HepG2 (cell line): Measurements from ENCODE around the gene FOXL3. TPM values are rescaled to one million over a fixed set of nuclear protein-coding genes. Genes with fewer than 3 reads are reported as not detected.

ENCODE experiments used
- AGO1 ChIP-seq: fragments of 200-400 bp; formaldehyde crosslinking; IDR thresholded peaks from 2 replicates; pipeline ENCODE4 v1.6.1; 2017; ENCODE audit warnings: mild to moderate bottlenecking, low read depth, low read length, moderate library complexity; ENCODE audit not compliant: poor library complexity, severe bottlenecking
- CEBPG ChIP-seq: IDR thresholded peaks from 2 replicates; pipeline ENCODE4 v1.6.1; 2016
- FLYWCH1 ChIP-seq: sonication (generic); formaldehyde crosslinking; IDR thresholded peaks from 2 replicates; pipeline ENCODE4 v1.8.1; 2023; ENCODE audit warnings: mild to moderate bottlenecking, missing genetic modification reagents
- HNF4G ChIP-seq, 2 experiments: sonication (generic) in 1 of 2; formaldehyde crosslinking in 1 of 2; IDR thresholded peaks; 2 replicates each; pipeline versions ENCODE4 v1.4.0 to v1.6.1; 2011 to 2020; ENCODE audit warnings: borderline replicate concordance in 2 of 2, low read depth in 2 of 2, mild to moderate bottlenecking in 2 of 2, low read length in 1 of 2, missing genetic modification reagents in 1 of 2, moderate library complexity in 1 of 2
- MED13 ChIP-seq: sonication (generic); formaldehyde crosslinking; IDR thresholded peaks from 2 replicates; pipeline ENCODE4 v1.5.0; 2020; ENCODE audit warnings: missing genetic modification reagents
- TAF15 ChIP-seq: fragments of 200-400 bp; formaldehyde crosslinking; IDR thresholded peaks from one replicate; pipeline ENCODE4 v1.6.1; 2018; ENCODE audit warnings: mild to moderate bottlenecking, low read depth, low read length; ENCODE audit not compliant: poor library complexity, severe bottlenecking
- TBL1XR1 ChIP-seq: fragments of 150-350 bp; IDR thresholded peaks from 2 replicates; pipeline ENCODE4 v1.6.1; 2014; ENCODE audit warnings: borderline replicate concordance, low read length; ENCODE audit not compliant: partially characterized antibody
- THYN1 ChIP-seq: sonication (generic); formaldehyde crosslinking; IDR thresholded peaks from 2 replicates; pipeline ENCODE4 v1.8.1; 2023; ENCODE audit warnings: low read depth, mild to moderate bottlenecking, moderate library complexity, missing genetic modification reagents, borderline replicate concordance
- ZFP36L2 ChIP-seq: sonication (generic); formaldehyde crosslinking; IDR thresholded peaks from 2 replicates; pipeline ENCODE4 v1.4.0; 2020; ENCODE audit warnings: missing genetic modification reagents
- ZMYM2 ChIP-seq: sonication (generic); formaldehyde crosslinking; IDR thresholded peaks from 2 replicates; pipeline ENCODE4 v1.8.0; 2022; ENCODE audit warnings: mild to moderate bottlenecking, missing genetic modification reagents
- ZNF552 ChIP-seq: sonication (generic); formaldehyde crosslinking; IDR thresholded peaks from 2 replicates; pipeline ENCODE4 v1.9.0; 2022; ENCODE audit warnings: missing genetic modification reagents, mild to moderate bottlenecking, borderline replicate concordance
- ZNF777 ChIP-seq: sonication (generic); formaldehyde crosslinking; IDR thresholded peaks from 2 replicates; pipeline ENCODE4 v1.4.0; 2020; ENCODE audit warnings: missing genetic modification reagents
- polyA plus RNA-seq, 8 experiments: library from polyadenylated mRNA; depleted of rRNA in 3 of 8; stranded (reverse) in 7 of 8; unstranded in 1 of 8; fragments of >200 nt; fragmentation: Illumina TruSeq in 4 of 8; extraction: Trizol in 4 of 8; gene quantifications; 2 replicates each; pipeline versions ENCODE4 v1.2.1 to v1.2.3, GENCODE V29; 2011 to 2016; ENCODE audit warnings: low read depth in 4 of 8, missing spikeins in 1 of 8, mixed read lengths in 1 of 8; ENCODE audit not compliant: insufficient read depth in 1 of 8
- total RNA-seq, 5 experiments: library from RNA; depleted of rRNA; stranded (reverse); fragments of >200 nt; fragmentation: Illumina TruSeq; extraction: Trizol; gene quantifications; 2 replicates each; pipeline ENCODE4 v1.2.3, GENCODE V29; 2016; ENCODE audit warnings: low read depth in 1 of 5
- TF ChIP-seq, protein P1 (sequence below): sonication (generic); formaldehyde crosslinking; IDR thresholded peaks from 2 replicates; pipeline ENCODE4 v1.4.0; 2020; ENCODE audit warnings: missing genetic modification reagents
- TF ChIP-seq, protein P2 (sequence below): sonication (generic); formaldehyde crosslinking; IDR thresholded peaks from 2 replicates; pipeline ENCODE4 v1.9.0; 2021; ENCODE audit warnings: mild to moderate bottlenecking, missing genetic modification reagents

The FOXL3 gene
- total and polyA plus RNA-seq, 2 of the 13 experiments (the other 11 are each of a cell fraction or from before 2014, with no cell fraction given), result not detected

DNA sequence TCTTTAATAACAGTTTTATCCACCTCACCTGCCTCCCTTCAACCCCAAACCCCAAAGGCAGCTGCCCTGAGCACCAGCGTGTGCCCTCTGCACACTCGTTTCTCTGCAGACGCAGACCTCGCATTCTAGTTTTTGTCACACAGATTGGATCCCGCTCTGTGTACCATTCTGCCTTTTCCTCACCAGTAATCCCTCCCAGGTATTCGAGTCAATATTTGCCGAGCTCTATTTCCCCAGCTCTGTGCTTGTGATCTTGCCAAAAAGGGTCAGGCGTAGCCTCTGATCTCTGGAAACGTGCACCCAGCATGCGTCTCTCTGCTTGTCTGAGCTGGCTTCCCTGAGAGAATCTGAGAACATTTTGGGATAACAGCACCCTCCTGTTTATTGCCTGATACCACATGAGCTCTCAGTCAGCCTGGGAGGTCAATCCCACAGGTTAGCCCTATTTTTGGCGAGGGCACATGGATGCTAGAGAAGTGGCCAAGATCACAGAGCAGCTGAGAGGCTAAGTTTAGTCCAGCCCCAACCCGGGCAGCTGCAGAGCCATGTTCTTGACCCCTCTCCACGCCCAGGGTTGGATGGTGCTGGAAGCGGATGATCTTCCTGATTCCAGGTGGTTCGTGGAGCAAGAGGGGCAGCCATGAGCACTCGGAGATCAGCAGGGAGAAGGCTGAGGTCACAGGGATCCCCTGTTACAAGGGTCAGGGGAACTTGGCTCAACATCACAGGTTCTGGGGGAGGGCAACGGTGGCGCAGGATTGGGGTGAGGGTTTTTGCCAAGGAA, 29.1 kb downstream of the FOXL3 start (continued):
- TF ChIP-seq HNF4G (IDR thresholded peaks at IDR 0.05; ENCODE audit: borderline replicate concordance, low read depth, low read length) (no peak), HNF4G (CRISPR knock-in tag; IDR thresholded peaks at IDR 0.05; ENCODE audit: borderline replicate concordance, low read depth) (no peak; the same call in 1 of the 2 replicates), CEBPG (CRISPR knock-in tag) (peak; percentile 41; the same call in 1 of the 2 replicates), AGO1 (no peak), TBL1XR1 (no peak), ZNF552 (CRISPR knock-in tag) (no peak), ZFP36L2 (no peak), ZNF777 (CRISPR knock-in tag) (no peak), ZMYM2 (peak; percentile 71; the same call in 1 of the 2 replicates), MED13 (CRISPR knock-in tag) (no peak), FLYWCH1 (CRISPR knock-in tag) (no peak), THYN1 (no peak), TAF15 (no peak)
- TF ChIP-seq, protein P1, sequence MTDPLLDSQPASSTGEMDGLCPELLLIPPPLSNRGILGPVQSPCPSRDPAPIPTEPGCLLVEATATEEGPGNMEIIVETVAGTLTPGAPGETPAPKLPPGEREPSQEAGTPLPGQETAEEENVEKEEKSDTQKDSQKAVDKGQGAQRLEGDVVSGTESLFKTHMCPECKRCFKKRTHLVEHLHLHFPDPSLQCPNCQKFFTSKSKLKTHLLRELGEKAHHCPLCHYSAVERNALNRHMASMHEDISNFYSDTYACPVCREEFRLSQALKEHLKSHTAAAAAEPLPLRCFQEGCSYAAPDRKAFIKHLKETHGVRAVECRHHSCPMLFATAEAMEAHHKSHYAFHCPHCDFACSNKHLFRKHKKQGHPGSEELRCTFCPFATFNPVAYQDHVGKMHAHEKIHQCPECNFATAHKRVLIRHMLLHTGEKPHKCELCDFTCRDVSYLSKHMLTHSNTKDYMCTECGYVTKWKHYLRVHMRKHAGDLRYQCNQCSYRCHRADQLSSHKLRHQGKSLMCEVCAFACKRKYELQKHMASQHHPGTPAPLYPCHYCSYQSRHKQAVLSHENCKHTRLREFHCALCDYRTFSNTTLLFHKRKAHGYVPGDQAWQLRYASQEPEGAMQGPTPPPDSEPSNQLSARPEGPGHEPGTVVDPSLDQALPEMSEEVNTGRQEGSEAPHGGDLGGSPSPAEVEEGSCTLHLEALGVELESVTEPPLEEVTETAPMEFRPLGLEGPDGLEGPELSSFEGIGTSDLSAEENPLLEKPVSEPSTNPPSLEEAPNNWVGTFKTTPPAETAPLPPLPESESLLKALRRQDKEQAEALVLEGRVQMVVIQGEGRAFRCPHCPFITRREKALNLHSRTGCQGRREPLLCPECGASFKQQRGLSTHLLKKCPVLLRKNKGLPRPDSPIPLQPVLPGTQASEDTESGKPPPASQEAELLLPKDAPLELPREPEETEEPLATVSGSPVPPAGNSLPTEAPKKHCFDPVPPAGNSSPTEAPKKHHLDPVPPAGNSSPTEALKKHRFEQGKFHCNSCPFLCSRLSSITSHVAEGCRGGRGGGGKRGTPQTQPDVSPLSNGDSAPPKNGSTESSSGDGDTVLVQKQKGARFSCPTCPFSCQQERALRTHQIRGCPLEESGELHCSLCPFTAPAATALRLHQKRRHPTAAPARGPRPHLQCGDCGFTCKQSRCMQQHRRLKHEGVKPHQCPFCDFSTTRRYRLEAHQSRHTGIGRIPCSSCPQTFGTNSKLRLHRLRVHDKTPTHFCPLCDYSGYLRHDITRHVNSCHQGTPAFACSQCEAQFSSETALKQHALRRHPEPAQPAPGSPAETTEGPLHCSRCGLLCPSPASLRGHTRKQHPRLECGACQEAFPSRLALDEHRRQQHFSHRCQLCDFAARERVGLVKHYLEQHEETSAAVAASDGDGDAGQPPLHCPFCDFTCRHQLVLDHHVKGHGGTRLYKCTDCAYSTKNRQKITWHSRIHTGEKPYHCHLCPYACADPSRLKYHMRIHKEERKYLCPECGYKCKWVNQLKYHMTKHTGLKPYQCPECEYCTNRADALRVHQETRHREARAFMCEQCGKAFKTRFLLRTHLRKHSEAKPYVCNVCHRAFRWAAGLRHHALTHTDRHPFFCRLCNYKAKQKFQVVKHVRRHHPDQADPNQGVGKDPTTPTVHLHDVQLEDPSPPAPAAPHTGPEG (CRISPR knock-in tag), result no peak
- TF ChIP-seq, protein P2, sequence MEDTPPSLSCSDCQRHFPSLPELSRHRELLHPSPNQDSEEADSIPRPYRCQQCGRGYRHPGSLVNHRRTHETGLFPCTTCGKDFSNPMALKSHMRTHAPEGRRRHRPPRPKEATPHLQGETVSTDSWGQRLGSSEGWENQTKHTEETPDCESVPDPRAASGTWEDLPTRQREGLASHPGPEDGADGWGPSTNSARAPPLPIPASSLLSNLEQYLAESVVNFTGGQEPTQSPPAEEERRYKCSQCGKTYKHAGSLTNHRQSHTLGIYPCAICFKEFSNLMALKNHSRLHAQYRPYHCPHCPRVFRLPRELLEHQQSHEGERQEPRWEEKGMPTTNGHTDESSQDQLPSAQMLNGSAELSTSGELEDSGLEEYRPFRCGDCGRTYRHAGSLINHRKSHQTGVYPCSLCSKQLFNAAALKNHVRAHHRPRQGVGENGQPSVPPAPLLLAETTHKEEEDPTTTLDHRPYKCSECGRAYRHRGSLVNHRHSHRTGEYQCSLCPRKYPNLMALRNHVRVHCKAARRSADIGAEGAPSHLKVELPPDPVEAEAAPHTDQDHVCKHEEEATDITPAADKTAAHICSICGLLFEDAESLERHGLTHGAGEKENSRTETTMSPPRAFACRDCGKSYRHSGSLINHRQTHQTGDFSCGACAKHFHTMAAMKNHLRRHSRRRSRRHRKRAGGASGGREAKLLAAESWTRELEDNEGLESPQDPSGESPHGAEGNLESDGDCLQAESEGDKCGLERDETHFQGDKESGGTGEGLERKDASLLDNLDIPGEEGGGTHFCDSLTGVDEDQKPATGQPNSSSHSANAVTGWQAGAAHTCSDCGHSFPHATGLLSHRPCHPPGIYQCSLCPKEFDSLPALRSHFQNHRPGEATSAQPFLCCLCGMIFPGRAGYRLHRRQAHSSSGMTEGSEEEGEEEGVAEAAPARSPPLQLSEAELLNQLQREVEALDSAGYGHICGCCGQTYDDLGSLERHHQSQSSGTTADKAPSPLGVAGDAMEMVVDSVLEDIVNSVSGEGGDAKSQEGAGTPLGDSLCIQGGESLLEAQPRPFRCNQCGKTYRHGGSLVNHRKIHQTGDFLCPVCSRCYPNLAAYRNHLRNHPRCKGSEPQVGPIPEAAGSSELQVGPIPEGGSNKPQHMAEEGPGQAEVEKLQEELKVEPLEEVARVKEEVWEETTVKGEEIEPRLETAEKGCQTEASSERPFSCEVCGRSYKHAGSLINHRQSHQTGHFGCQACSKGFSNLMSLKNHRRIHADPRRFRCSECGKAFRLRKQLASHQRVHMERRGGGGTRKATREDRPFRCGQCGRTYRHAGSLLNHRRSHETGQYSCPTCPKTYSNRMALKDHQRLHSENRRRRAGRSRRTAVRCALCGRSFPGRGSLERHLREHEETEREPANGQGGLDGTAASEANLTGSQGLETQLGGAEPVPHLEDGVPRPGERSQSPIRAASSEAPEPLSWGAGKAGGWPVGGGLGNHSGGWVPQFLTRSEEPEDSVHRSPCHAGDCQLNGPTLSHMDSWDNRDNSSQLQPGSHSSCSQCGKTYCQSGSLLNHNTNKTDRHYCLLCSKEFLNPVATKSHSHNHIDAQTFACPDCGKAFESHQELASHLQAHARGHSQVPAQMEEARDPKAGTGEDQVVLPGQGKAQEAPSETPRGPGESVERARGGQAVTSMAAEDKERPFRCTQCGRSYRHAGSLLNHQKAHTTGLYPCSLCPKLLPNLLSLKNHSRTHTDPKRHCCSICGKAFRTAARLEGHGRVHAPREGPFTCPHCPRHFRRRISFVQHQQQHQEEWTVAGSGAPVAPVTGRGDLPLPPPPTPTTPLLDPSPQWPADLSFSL (CRISPR knock-in tag), result 0 out of 2 replicates have a peak, but pooled peaks have one; percentile 43
